Esophagus muscularis mucosa (tissue), 3 donors: ENCODE results near the gene GALNT18.

Experiments used
- CTCF ChIP-seq, 3 experiments: fragments of 200-600 bp in 2 of 3; fragments of 450-650 bp in 1 of 3; sonication (generic) in 2 of 3; IDR thresholded peaks; one replicate each; pipeline ENCODE4 v1.5.1; 2017 to 2019; ENCODE audit warnings: antibody characterized with exemption in 3 of 3, mild to moderate bottlenecking in 2 of 3, moderate library complexity in 1 of 3
- POLR2A ChIP-seq: fragments of 450-650 bp; IDR thresholded peaks from one replicate; pipeline ENCODE4 v1.6.1; 2017; ENCODE audit warnings: antibody characterized with exemption, moderate library complexity, mild to moderate bottlenecking, low read depth
- POLR2AphosphoS5 ChIP-seq, 2 donors: sonication (generic); formaldehyde crosslinking; IDR thresholded peaks; one replicate each; pipeline ENCODE4 v1.6.1; 2017; ENCODE audit warnings: antibody characterized with exemption in 2 of 2

GRCh38 chr11:11419747-11420146 is 202.1 kb downstream of the GALNT18 start:
- TF ChIP-seq CTCF (IDR thresholded peaks at IDR 0.05) (no peak), POLR2AphosphoS5 (IDR thresholded peaks at IDR 0.05) (no peak), POLR2A (no peak)
